Stimulated activated CD4-positive, alpha-beta T cell treated with anti-CD3 and anti-CD28 coated beads, Interleukin-1b, Interleukin-23, amount 100 ng/mL, for 1 hour (primary cell): ENCODE results near the gene PLA2G6.
"Not testable (repeated sequence)": the region's sequence is repeated elsewhere in the genome, so short reads cannot be mapped to it uniquely, and the experiment has no call there.

ENCODE experiments used
- DNase-seq, 2 donors: peaks; one replicate each; pipeline ENCODE4 v3.0.0-alpha.2; 2020; ENCODE audit warnings: low read depth in 2 of 2

Gene PLA2G6

DNA sequence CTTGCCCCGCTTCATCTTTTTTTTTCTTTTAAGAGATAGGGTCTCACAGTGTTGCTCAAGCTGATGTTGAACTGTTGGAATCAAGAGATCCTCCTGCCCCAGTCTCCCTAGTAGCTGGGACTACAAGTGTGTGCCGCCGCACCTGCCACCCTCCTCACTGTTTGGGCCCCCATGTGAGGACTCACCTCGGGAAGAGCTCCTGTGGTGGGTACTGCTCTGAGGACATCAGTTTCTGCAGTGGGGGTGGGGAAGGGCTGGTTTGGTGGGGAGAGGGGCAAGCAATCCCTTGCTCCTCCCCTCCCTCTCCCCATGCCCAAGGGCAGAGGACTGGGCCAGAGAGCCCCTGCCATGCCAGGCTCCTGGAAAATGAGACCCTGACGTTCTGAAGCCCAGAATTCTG lies 96.1 kb downstream of the PLA2G6 start:
- no peak for DNase-seq

DNA sequence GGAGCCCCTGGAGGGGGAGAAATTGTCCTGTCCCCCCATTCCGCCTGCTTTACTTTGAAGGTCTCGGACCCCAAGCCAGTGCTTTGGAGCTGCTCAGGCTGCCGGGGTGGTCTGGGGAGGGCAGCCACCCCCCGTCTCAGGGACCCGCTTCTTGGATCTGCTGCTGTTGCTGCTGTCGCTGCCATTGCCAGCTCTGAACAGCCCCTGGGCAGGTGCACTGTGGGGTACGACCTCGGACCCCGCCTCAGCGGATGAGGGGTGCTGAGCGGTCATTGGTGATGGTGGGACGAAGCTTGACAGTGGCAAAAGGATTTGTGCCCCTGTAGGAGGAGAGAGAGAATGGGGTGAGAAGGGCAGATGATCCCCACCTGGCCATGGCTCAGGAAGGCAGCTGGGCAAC lies 96.6 kb downstream of the PLA2G6 start:
- DNase-seq: no peak

DNA sequence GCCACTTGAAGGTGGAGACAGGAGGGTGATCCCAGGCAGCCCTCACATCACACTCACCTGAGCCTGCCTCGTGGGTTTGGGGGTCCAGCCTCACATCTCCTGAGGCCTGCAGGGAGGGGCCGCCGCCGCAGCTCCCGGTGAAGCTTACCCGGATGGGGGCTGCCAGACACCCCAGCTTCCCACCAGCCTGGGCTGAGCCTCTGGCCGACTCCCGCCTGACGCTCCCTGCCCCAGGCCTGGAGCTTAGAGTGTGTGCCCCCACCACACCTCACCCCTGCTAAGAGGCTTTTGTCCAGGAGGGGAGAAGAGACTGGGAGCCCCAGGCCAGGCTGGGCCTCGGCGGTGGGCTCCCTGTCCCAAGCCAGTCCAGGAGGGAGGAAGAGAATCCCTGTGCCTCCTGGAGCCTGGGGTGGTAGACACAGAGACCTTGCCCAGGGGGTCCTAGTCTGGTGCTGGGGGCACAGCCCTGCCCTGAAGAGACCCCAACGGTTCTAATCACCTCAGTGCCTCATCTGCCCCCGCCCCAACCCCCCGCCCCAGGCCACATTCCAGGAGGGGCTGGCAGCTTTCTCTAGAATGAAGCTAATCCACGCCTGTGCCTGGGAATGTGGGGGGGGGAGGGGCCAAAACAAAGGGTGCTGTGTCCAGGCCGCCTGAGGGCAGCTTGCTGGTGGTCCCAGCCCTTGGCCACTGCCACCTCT lies 97.5 kb downstream of the PLA2G6 start, which contains the start of gene SLC16A8:
Gene SLC16A8, minus strand, starts transcription at position 254 of the 701 bp plus-strand sequence. CDS start 1,311 bp downstream, outside the sequence.
- no peak for DNase-seq

DNA sequence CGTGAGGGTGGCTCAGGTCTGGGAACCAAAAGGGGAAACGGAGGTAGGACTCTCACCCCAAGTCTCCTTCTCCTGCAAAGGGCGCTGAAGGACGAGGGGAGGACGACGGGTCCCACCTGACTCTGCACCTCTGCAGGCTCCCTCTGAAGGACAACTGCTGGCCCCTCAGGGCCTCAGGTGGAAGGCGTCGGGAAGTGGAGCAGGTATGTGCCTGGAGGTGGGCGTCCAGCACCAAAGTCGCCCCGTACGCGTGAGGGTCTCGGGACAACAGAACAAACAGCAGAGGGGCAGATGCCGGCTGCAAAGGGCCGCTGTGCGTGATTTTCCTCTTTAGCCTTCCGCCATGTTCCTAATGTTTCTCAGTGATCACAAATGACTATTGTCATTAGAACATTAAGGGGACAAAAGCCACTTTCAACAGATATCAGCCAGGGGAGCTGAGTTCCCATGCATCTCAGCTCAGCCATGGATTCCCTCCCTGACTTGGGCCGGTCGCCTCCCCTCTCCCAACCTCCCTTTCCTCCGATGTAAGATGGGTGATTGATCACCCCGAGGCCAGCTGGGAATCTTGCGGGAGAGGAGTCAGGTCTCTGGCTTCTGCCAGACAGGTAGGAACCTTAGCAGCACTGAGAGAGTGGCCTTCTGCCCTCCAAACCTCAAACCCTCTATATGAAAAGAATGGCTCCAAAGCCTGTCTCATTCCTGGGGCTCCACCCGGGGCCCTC lies 98.5 kb downstream of the PLA2G6 start:
- DNase-seq: no peak

DNA sequence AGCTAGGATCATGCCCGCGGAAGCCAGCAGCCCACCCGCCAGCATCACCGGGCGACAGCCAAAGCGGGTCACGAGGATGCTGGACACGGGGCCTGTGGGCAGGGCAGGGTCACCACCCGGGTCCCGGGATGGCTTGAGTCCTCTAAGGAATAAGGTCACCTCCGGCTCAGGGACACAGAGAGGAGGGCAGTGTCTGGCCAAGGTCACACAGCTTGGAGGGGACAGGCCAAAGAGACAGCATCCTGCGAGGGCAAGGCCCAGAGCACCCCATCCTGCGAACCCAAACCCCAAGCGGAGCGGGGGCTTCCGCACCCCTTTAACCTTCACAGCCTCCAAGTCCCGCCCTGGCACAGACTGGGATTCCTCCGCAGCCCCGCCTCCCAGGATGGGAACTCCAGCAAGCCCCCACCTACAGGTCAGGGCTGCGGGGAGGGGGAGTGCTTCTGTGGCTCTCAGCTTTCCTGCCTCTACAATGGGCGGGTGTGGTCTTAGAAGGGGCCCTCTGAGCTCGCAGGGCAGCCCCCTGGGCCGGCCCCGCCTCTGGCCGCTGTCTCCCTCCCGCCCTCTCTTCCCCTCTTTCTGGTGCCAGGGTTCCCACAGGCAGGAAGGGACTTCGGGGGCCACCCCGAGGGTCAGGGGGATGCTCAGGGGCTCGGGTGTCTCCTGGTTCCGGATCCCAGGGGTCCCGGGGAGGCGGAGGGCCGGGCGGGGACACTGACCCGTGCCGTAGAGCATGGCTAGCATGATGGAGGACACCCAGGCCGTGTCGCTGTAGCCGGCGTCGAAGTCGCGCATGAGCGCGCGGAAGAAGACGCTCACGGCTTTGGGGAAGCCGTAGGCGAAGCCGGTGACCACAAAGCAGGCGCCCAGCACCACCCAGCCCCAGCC lies 99.4 kb downstream of the PLA2G6 start:
- no peak for DNase-seq

DNA sequence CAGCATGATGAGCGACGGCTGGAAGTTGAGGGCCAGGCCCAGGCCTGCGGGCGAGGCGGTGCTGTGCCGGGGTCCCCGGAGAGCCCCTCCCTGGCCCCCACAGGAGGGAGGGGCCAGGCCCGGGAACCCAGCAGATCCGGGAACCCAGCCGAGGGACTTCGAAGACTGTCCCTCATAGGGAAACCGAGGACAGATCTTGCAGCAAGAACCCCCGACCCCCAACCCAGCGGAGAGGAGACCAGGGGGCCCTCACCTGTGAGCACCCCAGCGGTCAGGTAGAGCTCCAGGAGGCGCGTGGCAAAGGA lies 100.0 kb downstream of the PLA2G6 start:
- DNase-seq: no peak

DNA sequence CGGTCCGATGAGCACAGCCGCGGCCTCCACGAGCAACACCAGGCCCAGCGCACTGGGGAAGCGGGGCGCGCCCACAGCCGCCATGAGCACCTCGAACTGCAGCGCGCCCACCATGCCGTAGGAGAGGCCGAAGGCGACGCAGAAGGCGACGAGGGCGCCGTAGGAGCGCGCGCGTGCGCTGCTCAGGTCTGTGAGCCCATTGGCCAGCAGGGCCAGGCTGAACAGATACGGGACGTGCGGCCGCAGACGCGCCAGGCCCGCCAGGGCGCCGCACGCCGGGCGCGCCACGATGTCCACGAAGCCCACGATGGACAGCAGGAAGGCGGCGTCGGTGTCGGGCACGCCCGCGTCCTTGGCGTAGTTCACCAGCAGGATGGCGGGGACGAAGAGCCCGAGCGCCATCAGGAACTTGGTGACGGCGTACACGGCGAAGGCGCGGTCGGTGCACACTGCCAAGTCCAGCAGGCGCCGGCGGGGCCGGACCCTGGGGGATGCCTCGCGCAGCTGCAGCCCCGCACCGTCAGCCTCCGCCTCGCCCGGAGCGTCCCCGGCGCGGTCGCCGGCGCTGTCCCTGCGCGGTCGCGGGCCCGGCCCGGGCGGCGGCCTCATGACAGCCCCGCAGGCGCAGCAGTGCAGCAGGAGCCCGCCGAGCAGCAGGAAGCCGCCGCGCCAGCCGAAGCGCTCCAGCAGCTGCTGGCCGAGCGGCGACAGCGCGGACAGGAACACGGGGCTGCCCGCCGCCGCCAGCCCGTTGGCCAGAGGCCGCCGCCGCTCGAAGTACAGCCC lies 100.6 kb downstream of the PLA2G6 start:
- DNase-seq: no peak

DNA sequence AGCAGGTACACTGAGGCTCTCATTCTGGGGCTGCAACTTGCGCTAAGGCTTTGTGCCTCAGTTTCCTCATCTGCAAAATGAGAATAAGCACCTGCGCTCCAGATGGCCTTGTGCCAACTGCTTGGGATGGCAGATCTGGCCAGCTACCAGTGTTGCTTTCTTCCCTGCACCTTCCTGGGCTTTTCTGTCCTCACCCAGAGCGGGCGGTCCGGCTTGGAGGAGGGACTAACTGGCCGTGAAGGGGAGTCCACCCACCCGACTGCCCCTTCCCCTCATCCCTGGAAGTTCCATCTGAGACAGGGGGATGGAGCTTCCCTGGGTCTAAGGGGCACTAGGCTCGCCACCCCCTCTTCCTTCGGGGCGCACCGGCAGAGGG lies 101.2 kb downstream of the PLA2G6 start:
- no peak for DNase-seq

DNA sequence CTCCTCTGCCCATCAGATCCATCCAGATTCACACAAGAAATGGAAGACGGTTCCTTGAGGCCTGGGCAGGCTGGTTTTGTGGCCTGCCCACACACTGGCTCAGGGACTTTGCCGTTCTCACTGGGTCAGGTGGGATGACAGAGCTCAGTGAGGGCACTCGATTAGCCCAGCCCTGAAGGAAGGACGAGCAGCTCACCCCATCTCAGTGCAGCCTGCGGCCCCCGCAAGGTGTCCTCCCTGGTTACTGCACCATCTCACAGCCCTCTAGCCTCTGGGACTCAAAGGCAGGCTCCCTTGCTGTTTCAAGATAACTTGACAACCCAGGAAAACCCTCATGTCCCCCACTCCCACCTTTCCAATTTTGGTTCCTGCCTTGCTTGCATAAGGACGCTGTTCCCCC lies 101.8 kb downstream of the PLA2G6 start:
- no peak for DNase-seq

DNA sequence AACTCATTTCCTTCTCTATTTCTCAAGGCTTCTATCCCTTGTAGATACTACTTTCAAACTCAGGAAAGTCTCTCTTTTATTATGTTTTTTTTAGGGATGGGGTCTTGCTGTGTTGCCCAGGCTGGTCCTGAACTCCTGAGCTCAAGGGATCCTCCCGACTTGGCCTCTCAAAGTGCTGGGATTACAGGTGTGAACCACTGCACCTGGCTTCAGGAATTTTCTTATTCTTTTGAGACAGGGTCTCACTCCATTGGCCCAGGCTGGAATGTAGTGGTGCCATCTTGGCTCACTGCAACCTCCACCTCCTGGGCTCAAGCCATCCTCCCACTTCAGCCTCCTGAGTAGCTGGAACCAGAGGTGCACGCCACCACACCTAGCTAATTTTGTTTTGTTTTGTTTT lies 102.4 kb downstream of the PLA2G6 start:
- DNase-seq: not testable (repeated sequence)

DNA sequence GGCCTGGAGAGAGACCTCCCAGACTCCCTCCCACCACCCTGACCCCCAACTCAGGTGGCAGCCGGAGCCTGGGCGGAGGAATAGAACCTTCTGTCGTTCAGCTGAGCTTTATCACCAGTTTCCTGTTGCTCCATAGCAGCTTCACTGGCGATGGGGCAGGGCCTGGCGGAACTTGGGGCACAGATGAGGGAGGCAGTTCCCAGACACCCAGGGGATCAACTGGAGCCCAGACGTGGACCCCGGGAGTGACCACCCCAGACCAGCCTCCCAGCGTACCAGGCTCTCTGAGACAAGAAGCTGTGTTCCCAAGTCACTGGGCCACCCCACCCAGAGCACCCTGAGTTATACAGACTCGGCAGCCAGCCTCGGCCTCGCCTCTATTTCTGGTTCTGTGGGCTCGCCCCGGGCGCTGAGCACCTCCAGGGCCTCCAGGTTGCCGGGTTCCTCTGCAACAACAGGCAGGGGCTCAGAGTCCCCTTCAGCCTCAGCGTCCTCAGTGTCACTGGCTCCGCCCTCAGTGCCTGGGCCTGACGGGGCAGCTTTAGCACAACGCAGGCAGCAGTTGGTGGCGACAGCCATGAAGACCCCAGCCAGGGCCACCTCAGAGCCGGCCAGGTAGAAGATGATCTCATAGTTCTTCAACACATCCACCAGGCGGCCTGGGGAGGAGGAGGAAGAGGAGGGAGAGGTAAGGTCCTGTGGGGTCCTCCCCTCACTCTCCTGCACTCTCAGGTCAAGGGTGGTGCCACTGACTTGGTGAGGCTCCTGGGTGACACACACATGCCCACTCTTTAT lies 103.4 kb downstream of the PLA2G6 start:
- DNase-seq: no peak

DNA sequence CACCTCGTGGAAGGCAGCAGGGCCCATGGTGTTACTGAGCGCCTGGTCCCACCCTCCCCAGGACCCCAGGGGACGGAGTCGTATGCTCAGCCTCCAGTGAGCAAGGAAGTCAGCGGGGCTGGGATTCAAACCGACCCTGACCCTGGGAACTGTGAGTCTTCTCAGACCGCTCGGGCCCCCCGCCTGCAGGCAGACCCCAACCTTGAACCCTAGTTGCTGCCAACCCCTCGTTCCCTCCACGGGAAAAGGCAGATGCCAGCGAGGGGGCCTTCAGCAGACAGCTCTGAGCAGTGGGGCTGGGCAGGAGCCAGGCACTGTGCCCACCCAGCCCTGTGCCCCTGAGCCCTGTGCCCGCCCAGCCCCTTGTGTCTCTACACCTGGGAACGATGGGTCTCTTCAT lies 104.0 kb downstream of the PLA2G6 start:
- DNase-seq: no peak

DNA sequence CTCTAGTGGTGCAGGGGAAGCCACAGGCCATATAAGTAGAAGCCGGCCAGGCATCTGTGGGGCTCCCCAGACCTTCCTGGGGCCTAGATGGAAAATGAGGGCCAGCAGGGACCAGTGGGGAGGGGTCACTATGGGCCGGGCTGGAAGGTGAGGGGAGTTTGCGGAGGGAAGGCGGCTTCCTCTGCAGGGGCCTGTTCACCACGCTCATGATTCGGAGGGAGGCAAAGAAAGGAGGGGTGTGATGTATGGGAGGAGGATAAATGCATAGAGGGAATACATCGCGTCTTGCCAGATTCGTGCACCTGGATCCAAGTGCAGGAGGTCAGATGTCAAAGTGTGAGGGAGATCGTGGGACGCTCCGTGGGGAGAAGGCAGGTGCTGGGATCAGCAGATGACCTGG lies 104.5 kb downstream of the PLA2G6 start:
- DNase-seq: no peak

DNA sequence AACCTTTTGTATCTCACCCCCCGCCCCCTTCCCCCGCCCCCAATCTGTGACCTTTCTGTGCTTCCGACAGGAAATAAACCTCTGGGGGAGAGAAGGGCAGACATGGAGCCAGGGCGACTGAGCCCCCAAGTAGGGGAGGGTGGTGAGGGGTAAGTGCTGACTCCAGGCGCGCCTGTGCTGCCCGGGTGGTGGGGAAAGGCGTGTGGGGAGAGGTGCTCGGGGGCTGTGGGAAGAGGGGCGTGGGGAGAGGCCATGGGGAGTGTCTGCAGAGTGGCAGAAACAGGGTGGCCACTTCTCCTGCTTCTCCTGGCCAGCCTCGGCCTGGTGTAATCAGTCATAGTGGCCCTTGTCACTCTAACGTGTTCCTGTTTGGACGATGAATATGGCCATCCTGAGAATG lies 105.7 kb downstream of the PLA2G6 start:
- DNase-seq: no peak

DNA sequence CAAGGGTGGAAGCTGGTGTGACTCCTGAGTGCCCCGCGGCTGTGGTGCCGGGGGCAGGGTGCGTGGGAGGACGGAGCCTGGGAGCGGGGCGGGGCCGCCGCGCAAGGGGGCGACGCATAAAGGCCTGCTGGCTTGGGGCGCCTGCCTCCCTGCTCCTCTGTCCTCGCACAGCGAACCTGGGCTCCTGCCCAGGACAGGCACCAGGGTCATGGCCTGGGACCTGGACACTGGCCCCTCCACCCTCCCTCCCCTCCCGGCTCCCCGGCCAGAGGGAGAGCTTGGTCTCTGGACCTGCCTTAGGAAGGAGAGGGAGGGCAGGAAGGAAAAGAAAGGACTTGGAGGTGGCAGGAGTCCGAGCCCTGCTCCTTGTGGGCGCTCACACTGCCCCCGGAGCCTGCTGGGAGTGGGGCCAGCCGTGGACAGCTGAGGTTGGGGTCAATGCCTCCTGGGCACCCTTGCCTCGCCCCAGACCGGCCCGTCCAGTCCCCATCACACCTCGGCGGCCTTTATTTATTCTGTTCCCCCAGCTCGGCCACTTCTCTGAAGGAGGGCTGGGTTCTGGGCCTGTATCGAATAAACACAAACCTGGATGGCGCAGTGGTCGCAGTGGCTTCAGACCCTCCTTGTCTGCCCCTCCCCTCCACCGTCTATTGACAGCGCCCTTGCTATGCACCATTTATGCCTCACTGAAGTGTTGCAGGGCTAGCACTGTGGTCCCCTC lies 106.4 kb downstream of the PLA2G6 start:
- no peak for DNase-seq

DNA sequence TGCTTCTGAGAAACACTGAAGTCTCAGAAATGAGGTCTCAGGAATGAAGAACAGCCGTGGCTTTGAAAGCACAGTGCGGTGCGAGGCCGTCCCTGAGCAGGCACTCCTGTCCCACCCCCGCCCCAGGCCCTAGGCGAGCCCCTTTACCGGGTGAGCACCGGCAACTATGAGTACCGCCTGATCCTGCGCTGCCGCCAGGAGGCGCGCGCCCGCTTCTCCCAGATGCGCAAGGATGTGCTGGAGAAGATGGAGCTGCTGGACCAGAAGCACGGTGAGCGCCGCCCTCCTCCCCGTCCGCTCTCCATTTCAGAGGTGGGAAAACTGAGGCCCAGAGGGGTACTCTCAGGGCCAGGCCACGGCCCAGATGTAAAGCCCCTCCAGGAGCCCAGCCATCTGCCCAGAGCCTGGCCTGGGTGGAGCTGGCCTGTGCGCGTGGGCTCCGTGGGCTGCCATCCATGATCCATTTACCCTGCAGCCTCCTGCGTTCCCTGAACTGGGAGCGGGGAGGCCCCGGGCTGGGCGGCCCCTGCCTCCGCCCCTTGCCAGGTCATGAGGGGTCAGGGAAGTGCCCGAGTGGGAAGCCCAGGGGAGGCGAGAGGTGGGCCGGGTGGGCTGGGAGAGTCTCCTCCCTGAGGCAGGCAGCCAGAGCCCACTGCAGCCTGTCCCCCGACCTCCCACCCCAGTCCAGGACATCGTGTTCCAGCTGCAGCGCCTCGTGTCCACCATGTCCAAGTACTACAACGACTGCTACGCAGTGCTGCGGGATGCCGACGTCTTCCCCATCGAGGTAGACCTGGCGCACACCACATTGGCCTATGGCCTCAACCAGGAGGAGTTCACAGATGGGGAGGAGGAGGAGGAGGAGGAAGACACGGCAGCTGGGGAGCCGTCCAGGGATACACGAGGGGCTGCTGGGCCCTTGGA lies 107.2 kb downstream of the PLA2G6 start:
- no peak for DNase-seq

DNA sequence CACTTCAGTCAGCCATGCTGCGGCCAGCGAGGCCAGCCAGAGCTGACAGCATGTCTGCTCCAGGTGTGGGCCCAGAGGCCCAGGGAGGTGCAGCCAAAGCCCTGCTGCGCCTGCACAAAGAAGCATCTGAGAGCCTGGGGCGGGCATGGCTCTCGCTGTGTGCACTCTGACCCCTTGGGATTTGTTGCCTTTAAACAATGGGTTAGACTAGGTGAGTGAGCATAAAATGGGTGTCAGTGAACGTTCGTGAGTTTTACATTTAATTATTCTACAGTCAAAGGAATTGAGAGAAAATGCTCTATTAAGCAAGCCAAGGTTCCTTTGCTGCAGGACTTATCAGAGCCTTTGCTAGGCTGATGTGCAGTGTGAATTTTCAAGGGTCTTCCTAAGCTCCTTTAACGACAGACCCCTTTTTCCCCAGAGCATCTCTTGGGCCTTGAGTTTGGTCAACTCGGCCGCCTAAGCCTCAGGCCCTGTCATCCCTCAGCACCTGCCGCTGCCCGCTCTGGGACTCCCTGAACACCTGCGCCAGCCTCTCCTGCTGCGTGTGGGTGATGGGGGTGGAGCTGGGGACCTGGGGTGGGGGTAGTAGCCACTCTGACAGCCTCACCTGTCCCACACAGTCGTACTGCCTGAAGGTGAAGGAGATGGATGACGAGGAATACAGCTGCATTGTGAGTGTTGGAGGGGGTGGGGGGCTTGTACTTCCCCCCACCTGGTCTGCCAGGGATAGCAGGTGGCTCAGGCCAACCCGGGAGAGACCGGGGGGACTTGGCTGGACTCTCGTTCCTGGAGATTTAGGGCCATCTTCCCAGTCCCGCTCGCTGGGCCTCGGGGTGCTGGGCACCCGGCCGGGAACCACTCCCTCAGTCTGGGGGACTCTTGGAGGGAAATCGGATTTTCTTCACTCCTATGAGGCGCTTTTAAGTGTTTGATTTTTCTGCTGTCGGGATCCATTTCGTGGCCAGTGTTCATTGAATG lies 108.2 kb downstream of the PLA2G6 start:
- no peak for DNase-seq
